HFFc6 (cell line): Measurements from ENCODE around the gene MDM2. TPM values are rescaled to one million over a fixed set of nuclear protein-coding genes. Genes with fewer than 3 reads are reported as not detected.

ENCODE experiments used
- DNase-seq: peaks from one replicate; pipeline ENCODE4 v3.0.0-alpha.2; 2018
- H3K27ac Mint-ChIP-seq: 2 replicates; pipeline ENCODE4 v1.8.0; 2020; ENCODE audit warnings: mild to moderate bottlenecking, mixed read lengths
- H3K27me3 Mint-ChIP-seq: 2 replicates; pipeline ENCODE4 v1.8.0; 2021; ENCODE audit warnings: mild to moderate bottlenecking, moderate library complexity, mixed read lengths; ENCODE audit not compliant: insufficient read depth
- H3K36me3 Mint-ChIP-seq: 2 replicates; pipeline ENCODE4 v1.8.0; 2021; ENCODE audit warnings: low read depth, mixed read lengths
- H3K4me1 Mint-ChIP-seq: 2 replicates; pipeline ENCODE4 v1.8.0; 2020; ENCODE audit warnings: low read depth, mixed read lengths
- H3K4me3 Mint-ChIP-seq: 2 replicates; pipeline ENCODE4 v1.8.0; 2020; ENCODE audit warnings: mild to moderate bottlenecking, moderate library complexity, mixed read lengths
- H3K9me3 Mint-ChIP-seq: 2 replicates; pipeline ENCODE4 v1.8.0; 2020; ENCODE audit warnings: mild to moderate bottlenecking, mixed read lengths
- total RNA-seq, 6 experiments: library from RNA; stranded (reverse); fragmentation: NEBNext Ultra II Directional; extraction: Animal tissue kit (Norgen Biotek cat#: 25700); gene quantifications; 2 replicates in 1 of 6; 3 replicates in 5 of 6; pipeline ENCODE4 v1.2.3, GENCODE V29; 2021
- TF ChIP-seq, protein P1 (sequence below): fragments of 200-600 bp; sonication (generic); IDR thresholded peaks from 2 replicates; pipeline ENCODE4 v1.5.0; 2021; ENCODE audit warnings: antibody characterized with exemption, mild to moderate bottlenecking

MDM2 gene
- total RNA-seq, 6 experiments from 2014 or later = 216 to 270 (median 236) TPM

DNA sequence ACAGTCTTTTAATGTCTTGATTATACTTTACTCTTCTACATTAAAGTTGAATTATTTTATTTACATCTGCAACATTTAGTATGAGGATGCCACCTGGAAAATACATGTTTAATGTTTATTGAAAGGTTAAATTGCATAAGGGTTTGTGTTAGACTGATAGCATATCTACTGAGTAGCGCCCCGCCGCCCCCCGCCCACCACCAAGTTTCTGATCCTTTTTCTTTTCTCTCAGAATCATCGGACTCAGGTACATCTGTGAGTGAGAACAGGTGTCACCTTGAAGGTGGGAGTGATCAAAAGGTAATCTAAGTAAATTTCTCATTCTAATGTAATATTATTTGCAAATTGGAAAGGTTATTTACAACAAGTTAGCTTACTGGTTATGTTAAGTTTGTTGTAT is 16.2 kb downstream of the MDM2 start:
- peaks cover 54% of the 10 kb centered on the region for H3K36me3 Mint-ChIP-seq
- no peak for DNase-seq
- peaks cover 10% of the 10 kb centered on the region for H3K27me3 Mint-ChIP-seq
- H3K4me3 Mint-ChIP-seq = no peak overlapping the region; the same call in 1 of the 2 replicates
- H3K9me3 Mint-ChIP-seq = no peaks in the 10 kb centered on the region
- peak overlapping the region; percentile 57; the same call in 1 of the 2 replicates for H3K27ac Mint-ChIP-seq
- TF ChIP-seq, protein P1, sequence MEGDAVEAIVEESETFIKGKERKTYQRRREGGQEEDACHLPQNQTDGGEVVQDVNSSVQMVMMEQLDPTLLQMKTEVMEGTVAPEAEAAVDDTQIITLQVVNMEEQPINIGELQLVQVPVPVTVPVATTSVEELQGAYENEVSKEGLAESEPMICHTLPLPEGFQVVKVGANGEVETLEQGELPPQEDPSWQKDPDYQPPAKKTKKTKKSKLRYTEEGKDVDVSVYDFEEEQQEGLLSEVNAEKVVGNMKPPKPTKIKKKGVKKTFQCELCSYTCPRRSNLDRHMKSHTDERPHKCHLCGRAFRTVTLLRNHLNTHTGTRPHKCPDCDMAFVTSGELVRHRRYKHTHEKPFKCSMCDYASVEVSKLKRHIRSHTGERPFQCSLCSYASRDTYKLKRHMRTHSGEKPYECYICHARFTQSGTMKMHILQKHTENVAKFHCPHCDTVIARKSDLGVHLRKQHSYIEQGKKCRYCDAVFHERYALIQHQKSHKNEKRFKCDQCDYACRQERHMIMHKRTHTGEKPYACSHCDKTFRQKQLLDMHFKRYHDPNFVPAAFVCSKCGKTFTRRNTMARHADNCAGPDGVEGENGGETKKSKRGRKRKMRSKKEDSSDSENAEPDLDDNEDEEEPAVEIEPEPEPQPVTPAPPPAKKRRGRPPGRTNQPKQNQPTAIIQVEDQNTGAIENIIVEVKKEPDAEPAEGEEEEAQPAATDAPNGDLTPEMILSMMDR = no peak
- H3K4me1 Mint-ChIP-seq = peaks cover 58% of the 10 kb centered on the region

DNA sequence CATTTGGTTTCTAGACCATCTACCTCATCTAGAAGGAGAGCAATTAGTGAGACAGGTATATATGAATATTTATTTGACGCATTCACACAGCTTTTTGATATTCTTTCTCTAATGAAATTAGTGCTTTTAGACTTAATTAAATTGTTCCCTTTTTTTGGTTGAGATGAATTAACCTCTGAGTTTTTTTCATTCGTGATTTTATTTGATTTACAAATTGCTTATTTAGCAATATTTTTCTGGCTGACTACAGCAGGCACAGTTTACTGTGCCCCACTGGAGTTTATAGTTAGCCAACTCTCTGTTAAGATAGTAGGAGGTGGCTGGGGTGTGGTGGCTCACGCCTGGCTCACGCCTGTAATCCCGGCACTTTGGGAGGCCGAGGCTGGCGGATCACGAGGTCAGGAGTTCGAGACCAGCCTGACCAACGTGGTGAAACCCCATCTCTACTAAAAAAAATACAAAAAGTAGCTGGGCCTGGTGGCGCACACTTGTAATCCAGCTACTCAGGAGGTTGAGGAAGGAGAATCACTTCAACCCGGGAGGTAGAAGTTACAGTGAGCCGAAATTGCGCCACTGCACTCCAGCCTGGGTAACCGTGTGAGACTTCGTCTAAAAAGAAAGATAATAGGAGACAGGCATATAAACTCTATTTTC is 16.7 kb downstream of the MDM2 start:
- TF ChIP-seq, protein P1 = no peak
- Mint-ChIP-seq H3K4me3 (no peak overlapping the region), H3K27ac (peak overlapping the region; percentile 57), H3K36me3 (peaks cover 51% of the 10 kb centered on the region), H3K27me3 (peaks cover 10% of the 10 kb centered on the region), H3K9me3 (no peaks in the 10 kb centered on the region), H3K4me1 (peaks cover 58% of the 10 kb centered on the region)
- no peak for DNase-seq

DNA sequence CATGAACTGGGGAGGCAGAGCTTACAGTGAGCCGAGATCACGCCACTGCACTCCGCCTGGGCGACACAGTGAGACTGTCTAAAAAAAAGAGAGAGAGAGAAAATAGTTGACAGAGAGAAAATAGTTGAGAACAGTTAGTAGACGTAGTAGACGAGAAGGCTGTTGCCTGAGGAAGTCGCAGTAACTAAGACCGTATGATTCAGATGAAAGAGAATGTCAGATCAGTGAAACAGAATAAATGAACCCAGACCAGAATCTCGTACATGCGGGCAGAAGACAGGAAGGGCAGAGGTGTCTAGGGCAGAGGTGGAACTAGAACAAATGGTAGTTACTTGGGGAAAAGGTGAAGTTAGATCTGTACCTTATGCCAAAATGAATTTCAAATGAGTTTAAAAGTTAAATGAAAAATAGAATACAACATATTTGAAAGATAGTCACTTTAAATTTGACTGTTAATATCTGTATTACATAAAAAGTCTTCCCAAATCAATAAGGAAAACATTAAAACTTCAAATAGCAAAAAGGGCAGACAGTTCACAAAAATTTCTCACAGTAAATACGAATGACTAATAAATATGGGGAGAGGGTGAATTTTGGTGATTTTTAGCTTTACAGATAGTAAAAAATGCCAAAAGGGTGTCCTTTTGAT is 17.7 kb downstream of the MDM2 start:
- peaks cover 10% of the 10 kb centered on the region for H3K27me3 Mint-ChIP-seq
- no peak for DNase-seq
- TF ChIP-seq, protein P1 = no peak
- H3K27ac Mint-ChIP-seq = peak overlapping the region; percentile 74
- peaks cover 49% of the 10 kb centered on the region for H3K36me3 Mint-ChIP-seq
- peak overlapping the region; percentile 44; the same call in 1 of the 2 replicates for H3K4me3 Mint-ChIP-seq
- H3K9me3 Mint-ChIP-seq = no peaks in the 10 kb centered on the region
- peaks cover 58% of the 10 kb centered on the region for H3K4me1 Mint-ChIP-seq

DNA sequence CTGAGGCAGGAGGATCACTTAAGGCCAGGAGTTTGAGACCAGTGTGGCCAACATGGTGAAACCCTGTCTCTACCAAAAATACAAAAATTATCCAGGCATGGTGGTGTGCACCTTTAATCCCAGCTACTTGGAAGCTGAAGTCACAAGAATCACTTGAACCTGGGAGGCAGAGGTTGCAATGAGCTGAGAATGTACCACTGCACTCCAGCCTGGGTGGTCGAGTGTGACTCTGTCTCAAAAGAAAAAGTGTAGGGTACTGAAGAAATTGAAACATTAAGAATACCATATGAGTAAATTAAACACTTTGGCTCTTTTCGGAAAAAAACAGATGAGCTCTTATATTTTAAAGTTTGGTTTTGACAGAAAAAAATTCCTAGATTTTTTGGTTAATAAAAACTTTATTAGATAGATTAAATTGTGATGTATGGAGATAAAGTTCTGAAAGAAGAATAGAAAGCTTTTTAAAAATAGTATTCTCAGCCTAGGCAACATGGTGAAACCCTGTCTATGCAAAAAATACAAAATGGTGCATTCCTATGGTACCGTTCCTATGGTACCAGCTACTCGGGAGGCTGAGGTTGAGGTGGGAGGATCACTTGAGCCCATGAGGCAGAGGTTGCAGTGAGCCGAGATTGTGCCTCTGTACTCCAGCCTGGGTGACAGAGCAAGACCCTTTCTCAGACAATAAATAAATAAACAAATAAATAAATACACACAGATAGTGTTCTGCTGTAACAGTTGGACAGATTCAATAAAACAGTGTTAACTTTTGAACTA is 20.1 kb downstream of the MDM2 start:
- Mint-ChIP-seq H3K27ac (peak overlapping the region; percentile 74), H3K9me3 (no peaks in the 10 kb centered on the region), H3K36me3 (peaks cover 49% of the 10 kb centered on the region), H3K27me3 (peaks cover 17% of the 10 kb centered on the region), H3K4me3 (no peak overlapping the region), H3K4me1 (peaks cover 62% of the 10 kb centered on the region)
- no peak for DNase-seq
- TF ChIP-seq, protein P1 = no peak

DNA sequence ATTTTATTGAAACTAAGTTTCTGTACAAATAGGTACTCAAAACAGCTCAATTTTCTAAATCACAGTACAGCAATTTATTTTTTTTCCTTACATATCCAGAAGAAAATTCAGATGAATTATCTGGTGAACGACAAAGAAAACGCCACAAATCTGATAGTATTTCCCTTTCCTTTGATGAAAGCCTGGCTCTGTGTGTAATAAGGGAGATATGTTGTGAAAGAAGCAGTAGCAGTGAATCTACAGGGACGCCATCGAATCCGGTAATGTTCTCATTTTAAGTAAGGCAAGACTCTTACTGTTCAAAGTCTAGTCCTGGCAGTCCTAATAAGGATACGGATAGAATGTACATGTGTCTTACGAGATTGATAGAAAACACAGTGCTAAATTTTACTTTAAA is 20.7 kb downstream of the MDM2 start:
- TF ChIP-seq, protein P1 = no peak
- H3K4me3 Mint-ChIP-seq = no peak overlapping the region; the same call in 1 of the 2 replicates
- peaks cover 45% of the 10 kb centered on the region for H3K36me3 Mint-ChIP-seq
- no peak for DNase-seq
- peaks cover 17% of the 10 kb centered on the region for H3K27me3 Mint-ChIP-seq
- H3K27ac Mint-ChIP-seq = peak overlapping the region; percentile 74
- peaks cover 56% of the 10 kb centered on the region for H3K4me1 Mint-ChIP-seq
- no peaks in the 10 kb centered on the region for H3K9me3 Mint-ChIP-seq
